Subcutaneous adipose tissue (tissue), 4 donors: Measurements from ENCODE around the gene HAUS7. TPM values are rescaled to one million over a fixed set of nuclear protein-coding genes. Genes with fewer than 3 reads are reported as not detected.

Experiments used
- CTCF ChIP-seq: fragments of 450-650 bp; IDR thresholded peaks from one replicate; pipeline ENCODE4 v1.5.1; 2016; ENCODE audit warnings: low read depth, mild to moderate bottlenecking, control low read depth, antibody characterized with exemption, moderate library complexity
- total RNA-seq, 4 donors: library from RNA; depleted of rRNA; stranded (reverse); fragments of >200 nt; gene quantifications; one replicate each; pipeline ENCODE4 v1.1.0, GENCODE V29; 2016

HAUS7 gene
- total RNA-seq, 4 donors from 2014 or later: 14.2 to 29.4 (median 16.3) TPM

GRCh38 chrX:153460826-153461225, 9.6 kb downstream of the HAUS7 start:
- no peak for TF ChIP-seq CTCF

- no peak for TF ChIP-seq CTCF
Measured at GRCh38 chrX:153459986-153460385, 10.4 kb downstream of the HAUS7 start.

GRCh38 chrX:153458476-153458875, 11.9 kb downstream of the HAUS7 start:
- no peak for TF ChIP-seq CTCF

DNA sequence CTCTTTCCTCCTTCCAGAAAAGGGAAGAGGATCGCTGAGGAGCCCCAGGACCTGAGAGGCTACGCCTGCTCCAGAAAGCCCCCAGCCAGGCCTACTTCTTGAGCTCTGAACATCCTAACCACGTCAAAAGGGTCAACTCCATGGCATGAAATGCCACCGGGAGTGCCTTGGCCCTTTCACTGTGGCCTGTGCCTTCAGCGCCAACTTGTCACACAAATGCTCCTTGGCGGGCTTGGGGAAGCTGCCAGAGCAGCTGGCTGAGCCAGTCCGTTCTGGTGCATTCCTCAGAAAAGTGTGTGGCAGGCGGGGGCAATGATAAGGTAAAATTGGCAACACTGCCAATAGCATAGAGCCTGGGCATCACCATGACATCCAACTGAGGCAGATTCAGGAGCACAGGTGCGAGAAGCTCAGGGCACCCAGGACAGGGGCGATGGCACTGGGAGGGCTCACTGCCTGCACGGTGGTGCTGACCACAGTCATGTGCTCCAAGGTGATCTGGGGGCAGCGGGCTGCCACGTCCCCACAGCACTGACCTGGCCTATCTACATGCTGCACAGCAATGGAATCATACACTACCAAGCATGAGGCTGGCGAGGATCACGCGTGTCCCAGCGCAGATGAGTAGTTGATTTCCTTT, 12.4 kb downstream of the HAUS7 start:
- TF ChIP-seq CTCF: no peak

DNA sequence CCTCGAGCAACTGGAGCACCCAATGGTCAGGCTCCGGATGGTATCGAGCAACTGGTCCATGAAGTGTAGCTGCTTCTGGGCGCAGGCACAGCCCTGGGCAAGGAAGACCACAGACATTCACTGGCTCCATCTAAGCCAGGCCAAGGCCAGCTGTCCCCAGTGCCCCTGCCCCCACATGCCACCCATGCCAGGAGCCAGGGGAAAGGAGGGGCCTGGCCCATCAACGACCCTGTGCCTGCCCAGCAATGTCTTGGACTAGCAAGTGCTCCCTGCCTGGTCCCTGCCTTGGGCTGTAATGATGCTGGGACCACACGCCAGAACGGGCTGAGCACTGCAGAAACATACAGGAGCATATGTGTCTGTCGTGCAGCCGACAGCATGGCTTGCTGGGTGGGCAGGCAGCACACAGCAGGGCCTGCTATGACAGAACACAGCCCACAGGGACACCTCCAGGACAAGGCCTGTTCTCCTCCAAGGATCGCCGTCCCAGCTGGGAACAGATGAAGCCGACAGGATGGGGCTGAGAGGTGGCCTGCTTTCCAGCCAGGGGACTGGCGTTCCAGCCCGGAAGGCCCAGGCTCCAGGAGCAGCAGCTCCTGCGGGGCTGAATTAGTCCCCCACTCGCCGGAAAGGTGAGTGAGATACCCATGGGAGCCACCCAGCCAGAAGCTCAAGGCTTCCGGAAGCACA, 13.1 kb downstream of the HAUS7 start:
- TF ChIP-seq CTCF: no peak

- TF ChIP-seq CTCF: no peak
Measured at GRCh38 chrX:153456704-153457103, 13.7 kb downstream of the HAUS7 start.

DNA sequence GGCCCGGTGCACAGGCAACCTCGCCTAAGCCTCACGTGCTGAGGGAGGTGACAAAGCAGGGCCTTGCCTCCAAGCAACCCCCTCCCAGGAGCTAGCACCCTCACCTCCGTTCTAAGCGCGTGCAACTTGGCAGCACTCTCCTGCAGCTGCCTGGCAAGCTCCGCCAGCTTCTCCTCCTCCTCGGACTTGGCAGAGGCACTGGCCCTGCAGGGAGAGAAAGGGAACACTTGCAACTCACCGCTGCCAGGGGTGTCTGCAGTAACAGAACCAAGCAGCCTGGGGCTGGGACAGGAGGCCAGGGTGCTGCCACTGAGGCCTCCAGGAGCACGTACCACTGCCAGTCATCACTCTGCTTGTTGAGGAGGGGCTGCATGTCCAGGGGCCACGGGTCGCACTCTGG, 14.2 kb downstream of the HAUS7 start:
- TF ChIP-seq CTCF: no peak
